OCI-LY1 (cell line): ENCODE results near the gene GANC.
"Not testable (repeated sequence)": the region's sequence is repeated elsewhere in the genome, so short reads cannot be mapped to it uniquely, and the experiment has no call there.

Experiments used
- H2AFZ ChIP-seq: fragments of 200-600 bp; sonication (generic), shearing (Covaris generic); 2 replicates; pipeline ENCODE4 v1.6.0; 2014; ENCODE audit warnings: antibody characterized with exemption, mild to moderate bottlenecking, low read length
- H3F3A ChIP-seq: fragments of 200-600 bp; sonication (generic), shearing (Covaris generic); 2 replicates; pipeline ENCODE4 v1.6.0; 2014; ENCODE audit warnings: mild to moderate bottlenecking, antibody characterized with exemption, low read length, moderate library complexity; ENCODE audit not compliant: insufficient read depth
- H3K27ac ChIP-seq: fragments of 200-600 bp; sonication (generic); 2 replicates; pipeline ENCODE4 v1.5.1; 2014; ENCODE audit warnings: low read length, mixed run types, mild to moderate bottlenecking, low read depth; ENCODE audit not compliant: poor library complexity, severe bottlenecking
- H3K27me3 ChIP-seq: fragments of 200-600 bp; sonication (generic); 2 replicates; pipeline ENCODE4 v1.6.0; 2014; ENCODE audit warnings: antibody characterized with exemption, mild to moderate bottlenecking, low read length, moderate library complexity; ENCODE audit not compliant: insufficient read depth
- H3K36me3 ChIP-seq: fragments of 200-600 bp; sonication (generic); 2 replicates; pipeline ENCODE4 v1.6.1; 2014; ENCODE audit warnings: mild to moderate bottlenecking, antibody characterized with exemption, low read length, moderate library complexity, mixed read lengths; ENCODE audit not compliant: insufficient read depth
- H3K4me1 ChIP-seq: fragments of 200-600 bp; sonication (generic); 2 replicates; pipeline ENCODE4 v1.5.1; 2014; ENCODE audit warnings: mild to moderate bottlenecking, low read length, moderate library complexity; ENCODE audit not compliant: insufficient read depth, severe bottlenecking
- H3K4me2 ChIP-seq: fragments of 200-600 bp; sonication (generic), shearing (Covaris generic); 2 replicates; pipeline ENCODE4 v1.6.1; 2014; ENCODE audit warnings: low read length
- H3K4me3 ChIP-seq: fragments of 200-600 bp; sonication (generic); 2 replicates; pipeline ENCODE4 v1.5.1; 2014; ENCODE audit warnings: low read length, low read depth, mild to moderate bottlenecking, mixed read lengths; ENCODE audit not compliant: poor library complexity, severe bottlenecking
- H3K79me2 ChIP-seq: fragments of 200-600 bp; shearing (Covaris generic); 2 replicates; pipeline ENCODE4 v1.6.1; 2016; ENCODE audit warnings: mixed run types, low read length, mixed read lengths; ENCODE audit not compliant: insufficient read depth
- H3K9ac ChIP-seq: fragments of 200-600 bp; sonication (generic), shearing (Covaris generic); 2 replicates; pipeline ENCODE4 v1.6.1; 2014; ENCODE audit warnings: mild to moderate bottlenecking, low read length, mixed read lengths
- H3K9me2 ChIP-seq: fragments of 200-600 bp; sonication (generic), shearing (Covaris generic); 2 replicates; pipeline ENCODE4 v1.6.1; 2014; ENCODE audit warnings: low read depth, mild to moderate bottlenecking, low read length, mixed read lengths
- H3K9me3 ChIP-seq: fragments of 200-600 bp; shearing (Covaris generic); 2 replicates; pipeline ENCODE4 v1.6.1; 2014; ENCODE audit warnings: low read length, mixed read lengths
- H4K20me1 ChIP-seq: fragments of 200-600 bp; sonication (generic), shearing (Covaris generic); 2 replicates; pipeline ENCODE4 v1.6.0; 2016; ENCODE audit warnings: mild to moderate bottlenecking, low read length; ENCODE audit not compliant: insufficient read depth
- CTCF ChIP-seq: fragments of 200-600 bp; sonication (generic), shearing (Covaris generic); IDR thresholded peaks from 2 replicates; pipeline ENCODE4 v1.5.1; 2017; ENCODE audit warnings: mild to moderate bottlenecking, antibody characterized with exemption, low read length, moderate library complexity, mixed read lengths
- EZH2 ChIP-seq: fragments of 200-600 bp; sonication (generic), shearing (Covaris generic); IDR thresholded peaks from 2 replicates; pipeline ENCODE4 v1.8.0; 2017; ENCODE audit warnings: borderline replicate concordance, mixed run types, mild to moderate bottlenecking, antibody characterized with exemption, low read length, moderate library complexity, mixed read lengths

Gene GANC

GRCh38 chr15:42313463-42313862 lies 40.5 kb downstream of the GANC start:
- Histone ChIP-seq H3K9me2 (no peaks in the 10 kb centered on the region), H3K4me1 (no peaks in the 10 kb centered on the region), H3K79me2 (no peaks in the 10 kb centered on the region), H3K4me3 (no peak overlapping the region), H3K9me3 (no peaks in the 10 kb centered on the region), H3K27me3 (no peaks in the 10 kb centered on the region), H3K36me3 (no peaks in the 10 kb centered on the region), H2AFZ (no peak overlapping the region), H4K20me1 (no peaks in the 10 kb centered on the region), H3K9ac (no peak overlapping the region), H3K4me2 (no peak overlapping the region), H3F3A (no peaks in the 10 kb centered on the region), H3K27ac (no peak overlapping the region)
- TF ChIP-seq EZH2, result no peak
- TF ChIP-seq CTCF, result no peak

GRCh38 chr15:42314818-42315217 lies 41.8 kb downstream of the GANC start:
- no peaks in the 10 kb centered on the region for H3K4me1 ChIP-seq
- no peak overlapping the region for H3K4me2 ChIP-seq
- H3K9ac ChIP-seq, result no peak overlapping the region
- H3K4me3 ChIP-seq, result no peak overlapping the region
- no peaks in the 10 kb centered on the region for H3K79me2 ChIP-seq
- no peak for TF ChIP-seq EZH2
- TF ChIP-seq CTCF, result no peak
- H3F3A ChIP-seq, result no peaks in the 10 kb centered on the region
- H3K27me3 ChIP-seq, result no peaks in the 10 kb centered on the region
- no peaks in the 10 kb centered on the region for H4K20me1 ChIP-seq
- no peaks in the 10 kb centered on the region for H3K9me3 ChIP-seq
- H2AFZ ChIP-seq, result no peak overlapping the region
- H3K36me3 ChIP-seq, result no peaks in the 10 kb centered on the region
- H3K27ac ChIP-seq, result no peak overlapping the region
- H3K9me2 ChIP-seq, result no peaks in the 10 kb centered on the region

GRCh38 chr15:42315521-42315920 lies 42.5 kb downstream of the GANC start:
- no peaks in the 10 kb centered on the region for H4K20me1 ChIP-seq
- no peak overlapping the region for H3K9ac ChIP-seq
- H3K27ac ChIP-seq, result no peak overlapping the region
- H3K9me3 ChIP-seq, result no peaks in the 10 kb centered on the region
- H3K4me2 ChIP-seq, result no peak overlapping the region
- H3K79me2 ChIP-seq, result no peaks in the 10 kb centered on the region
- no peak for TF ChIP-seq EZH2
- TF ChIP-seq CTCF, result no peak
- no peaks in the 10 kb centered on the region for H3F3A ChIP-seq
- no peaks in the 10 kb centered on the region for H3K9me2 ChIP-seq
- H3K4me3 ChIP-seq, result no peak overlapping the region
- no peak overlapping the region for H2AFZ ChIP-seq
- H3K36me3 ChIP-seq, result no peaks in the 10 kb centered on the region
- H3K4me1 ChIP-seq, result no peaks in the 10 kb centered on the region
- no peaks in the 10 kb centered on the region for H3K27me3 ChIP-seq

GRCh38 chr15:42316282-42316805 lies 43.3 kb downstream of the GANC start:
- H3K27ac ChIP-seq, H3K4me2 ChIP-seq, H4K20me1 ChIP-seq, H3K9me2 ChIP-seq, H3K9ac ChIP-seq, H3K79me2 ChIP-seq, H3K4me1 ChIP-seq, H3K36me3 ChIP-seq, H3K27me3 ChIP-seq, H3K4me3 ChIP-seq, H3K9me3 ChIP-seq, H3F3A ChIP-seq, H2AFZ ChIP-seq: not testable (repeated sequence)
